Stimulated activated naive CD8-positive, alpha-beta T cell treated with anti-CD3 and anti-CD28 coated beads, Interleukin-15, Interleukin-2, amounts not matched to agents 100 U/mL and 50 U/mL, for 24 hours (primary cell): ENCODE results near the gene GRIK2.

Source experiments
- ATAC-seq: fragments of 150-1000 bp; cut with Tn5 transposase; one replicate; pipeline ENCODE4 v1.10.0; 2021
- DNase-seq: peaks from one replicate; pipeline ENCODE4 v3.0.0; 2021

GRIK2 gene

DNA sequence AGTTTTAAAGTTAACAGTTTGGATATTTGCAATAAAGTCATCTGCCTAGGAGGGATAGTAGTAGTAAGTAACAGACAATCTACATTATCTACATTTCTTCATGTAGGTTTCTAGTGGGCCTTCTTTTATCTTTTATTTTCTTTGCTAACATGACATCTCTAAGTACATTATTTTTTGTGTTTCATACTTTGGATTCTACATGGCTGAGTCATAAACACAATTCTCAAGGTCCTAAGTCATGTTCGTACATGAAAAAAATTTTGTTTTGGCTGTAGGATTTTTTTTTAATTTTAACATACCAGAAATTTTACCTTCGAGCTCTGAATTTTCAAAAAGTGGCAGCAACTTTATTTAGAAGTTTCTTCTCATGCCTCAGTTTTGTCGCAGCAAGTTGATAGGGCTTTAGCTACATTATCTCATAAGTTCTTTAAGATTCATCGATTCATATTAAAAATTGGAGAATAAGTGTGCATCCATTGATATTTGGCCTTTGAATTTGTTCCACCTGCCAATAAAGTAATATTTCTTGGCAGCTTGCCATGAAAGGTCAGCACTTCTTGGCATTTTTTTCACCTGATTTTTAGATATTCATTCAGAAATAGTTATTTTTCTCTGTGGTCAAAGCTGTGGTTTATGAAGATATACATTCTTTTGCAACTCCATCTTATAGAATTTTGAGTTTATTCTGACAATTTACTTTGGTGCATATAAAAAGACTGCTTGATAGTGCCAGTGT is 146.2 kb downstream of the GRIK2 start:
- DNase-seq (no peak), ATAC-seq (no peak)

- DNase-seq (no peak), ATAC-seq (no peak)
These were observed 148.4 kb downstream of the GRIK2 start for GRCh38 chr6:101541894-101542293.

- ATAC-seq (no peak), DNase-seq (no peak)
These were observed 150.3 kb downstream of the GRIK2 start for GRCh38 chr6:101543796-101544195.

DNA sequence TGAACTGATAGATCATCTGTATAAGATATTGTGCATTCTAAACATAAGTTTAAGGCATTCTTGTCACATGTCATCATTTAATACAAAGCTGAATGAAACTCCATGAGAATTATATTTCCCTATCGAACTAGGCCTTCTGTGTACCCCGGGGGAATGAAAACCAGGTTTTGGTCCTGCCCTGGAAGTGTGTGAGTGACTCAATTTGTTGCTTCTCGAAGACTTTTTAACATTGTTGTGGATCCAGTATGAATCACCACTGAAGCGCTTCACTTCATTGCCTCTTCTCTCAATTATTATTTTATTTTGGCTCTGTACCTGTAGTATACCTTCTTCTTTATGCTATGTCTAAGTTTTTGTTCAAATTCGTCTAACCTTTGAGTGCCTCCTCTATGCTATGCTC is 150.8 kb downstream of the GRIK2 start:
- ATAC-seq (no peak), DNase-seq (no peak)

- DNase-seq (no peak), ATAC-seq (no peak)
These were observed 151.7 kb downstream of the GRIK2 start for GRCh38 chr6:101545191-101545590.

DNA sequence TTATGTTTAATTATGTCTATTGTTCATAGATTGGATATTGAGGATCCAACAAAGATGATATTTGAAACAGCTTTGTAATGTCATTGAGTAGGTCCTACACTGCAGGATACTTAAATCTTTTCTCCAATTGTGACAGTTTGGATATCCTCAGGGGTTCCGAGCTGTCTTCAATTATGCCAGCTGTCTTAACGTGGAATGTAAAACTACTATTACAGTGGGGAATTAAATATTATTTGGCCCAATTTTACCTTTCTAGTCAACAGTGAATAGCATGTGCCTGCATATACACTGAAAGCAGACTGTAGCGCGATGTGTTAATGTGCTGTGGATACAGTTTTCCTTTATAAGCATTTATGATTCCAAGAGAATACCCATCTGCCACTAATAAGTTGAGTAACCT is 156.9 kb downstream of the GRIK2 start:
- DNase-seq (no peak), ATAC-seq (no peak)

- DNase-seq (no peak), ATAC-seq (no peak)
These were observed 160.7 kb downstream of the GRIK2 start for GRCh38 chr6:101554231-101554630.

DNA sequence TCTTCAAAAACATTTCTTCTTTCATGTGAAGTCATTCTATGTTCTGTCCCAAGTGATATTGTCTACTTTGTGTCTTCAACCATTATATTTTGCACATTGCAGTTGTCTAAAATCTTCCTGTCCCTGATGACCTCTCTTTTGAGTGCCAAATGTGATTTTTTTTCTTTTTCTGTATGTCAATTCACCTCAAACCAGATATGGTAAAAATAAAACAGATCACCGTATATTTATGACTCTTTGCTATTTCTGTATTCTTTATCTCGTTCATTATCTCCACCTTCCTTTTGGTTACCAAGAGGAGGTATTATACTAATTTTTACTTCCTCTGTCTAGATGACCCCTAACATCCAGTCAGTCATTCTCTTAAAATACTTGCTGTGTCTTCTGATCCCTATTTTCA is 165.2 kb downstream of the GRIK2 start:
- ATAC-seq = no peak
- DNase-seq = no peak

GRCh38 chr6:101572627-101573026 is 179.1 kb downstream of the GRIK2 start:
- DNase-seq = no peak

GRCh38 chr6:101577091-101577490 is 183.6 kb downstream of the GRIK2 start:
- DNase-seq (no peak), ATAC-seq (no peak)

More at GRCh38 chr6:101572627-101573026, 179.1 kb downstream of the GRIK2 start:
- no peak for ATAC-seq

GRCh38 chr6:101578306-101578705 is 184.8 kb downstream of the GRIK2 start:
- DNase-seq = no peak
- ATAC-seq = no peak

DNA sequence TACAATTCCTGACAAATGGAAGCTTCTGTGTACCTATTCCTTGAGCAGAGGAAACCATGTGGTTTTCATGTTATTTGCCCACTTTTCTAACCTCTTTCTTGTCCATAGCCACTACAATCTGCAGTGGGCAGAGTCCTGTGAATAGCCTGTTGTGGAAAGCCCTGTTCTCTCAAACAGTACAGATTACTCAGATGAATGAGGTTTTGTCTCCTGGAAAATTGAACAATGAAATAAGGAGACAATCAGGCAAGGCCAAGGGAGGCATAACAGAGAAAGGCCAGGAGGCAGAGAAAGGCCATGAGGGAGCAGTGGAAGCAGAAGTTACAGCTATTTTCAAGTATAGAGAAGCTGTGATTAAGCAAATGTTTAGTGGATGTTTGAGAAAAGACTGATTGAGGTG is 189.3 kb downstream of the GRIK2 start:
- no peak for ATAC-seq
- DNase-seq = no peak

DNA sequence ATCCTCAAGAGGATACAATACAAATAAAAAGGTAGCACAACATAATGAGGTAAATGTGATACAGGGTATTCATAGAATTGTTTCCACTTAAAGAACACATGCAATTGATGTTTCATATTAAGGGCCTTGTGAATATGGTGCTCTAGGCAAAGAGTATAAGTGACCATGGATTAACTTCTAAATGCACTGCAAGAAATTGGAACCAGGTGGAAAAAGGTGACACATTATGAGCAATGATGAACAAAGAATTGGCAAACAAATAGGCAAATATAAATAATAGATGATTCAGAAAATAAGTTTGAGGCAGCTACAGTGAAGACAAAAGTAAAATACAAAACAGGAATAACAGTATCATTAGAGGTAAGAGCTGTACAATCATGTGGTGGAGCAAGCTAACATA is 192.0 kb downstream of the GRIK2 start:
- no peak for DNase-seq
- ATAC-seq = no peak

- DNase-seq = no peak
- ATAC-seq = no peak
These were observed 194.8 kb downstream of the GRIK2 start for GRCh38 chr6:101588343-101588742.

DNA sequence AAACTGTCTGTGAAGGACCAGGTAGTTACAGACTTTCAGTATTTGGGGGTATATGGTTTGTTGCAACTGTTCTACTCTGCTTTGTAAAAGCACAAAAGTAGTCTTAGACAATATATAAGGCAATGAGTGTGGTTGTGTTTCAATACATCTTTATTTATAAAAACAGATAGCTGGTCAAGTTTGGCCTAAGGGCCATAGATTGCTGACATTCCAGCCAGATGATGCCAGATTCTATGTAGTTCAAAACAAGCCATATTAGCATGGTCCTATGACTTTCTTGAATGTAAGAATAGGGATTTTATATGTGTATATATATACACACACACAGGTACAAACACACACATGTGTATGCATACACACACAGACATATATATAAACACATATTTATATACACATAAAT is 201.8 kb downstream of the GRIK2 start:
- DNase-seq = no peak
- ATAC-seq = no peak

DNA sequence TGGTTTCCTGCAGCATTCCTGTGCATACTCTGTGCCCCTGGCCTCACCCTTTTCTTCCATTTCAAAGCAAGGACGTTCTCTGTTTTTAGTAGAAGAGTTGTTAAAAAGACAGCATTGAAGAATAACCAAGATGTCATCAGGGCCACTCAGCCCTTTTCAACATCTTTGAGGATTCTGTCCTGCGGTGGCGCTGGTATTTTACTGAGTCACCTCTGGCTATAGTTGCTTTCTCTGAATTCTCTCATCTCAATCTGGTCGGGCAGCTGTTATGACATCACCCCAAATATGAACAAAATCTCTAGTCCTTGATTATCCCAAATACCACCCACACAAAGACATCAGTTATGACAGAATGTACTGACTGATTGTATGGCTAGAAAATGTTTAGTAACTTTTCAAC is 204.2 kb downstream of the GRIK2 start:
- DNase-seq (no peak), ATAC-seq (no peak)

DNA sequence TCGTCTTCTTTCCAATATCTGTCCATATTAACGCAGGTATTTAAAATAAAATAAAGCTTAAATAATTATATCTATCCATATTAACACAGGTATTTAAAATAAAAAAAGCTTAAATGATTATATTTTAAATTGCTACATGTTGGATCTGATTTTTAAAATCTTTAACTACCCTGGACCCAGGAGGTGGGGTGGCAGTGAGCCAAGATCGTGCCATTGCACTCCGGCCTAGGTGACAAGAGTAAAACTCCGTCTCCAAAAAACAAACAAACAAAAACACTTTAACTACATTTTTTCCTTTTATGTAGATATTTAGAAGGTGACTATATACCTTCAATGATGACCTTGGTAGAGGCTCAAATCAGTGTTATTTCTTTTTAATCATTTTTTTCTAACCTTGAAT is 211.9 kb downstream of the GRIK2 start:
- no peak for ATAC-seq
- DNase-seq = no peak

- no peak for ATAC-seq
- no peak for DNase-seq
These were observed 212.4 kb downstream of the GRIK2 start for GRCh38 chr6:101605874-101606273.

DNA sequence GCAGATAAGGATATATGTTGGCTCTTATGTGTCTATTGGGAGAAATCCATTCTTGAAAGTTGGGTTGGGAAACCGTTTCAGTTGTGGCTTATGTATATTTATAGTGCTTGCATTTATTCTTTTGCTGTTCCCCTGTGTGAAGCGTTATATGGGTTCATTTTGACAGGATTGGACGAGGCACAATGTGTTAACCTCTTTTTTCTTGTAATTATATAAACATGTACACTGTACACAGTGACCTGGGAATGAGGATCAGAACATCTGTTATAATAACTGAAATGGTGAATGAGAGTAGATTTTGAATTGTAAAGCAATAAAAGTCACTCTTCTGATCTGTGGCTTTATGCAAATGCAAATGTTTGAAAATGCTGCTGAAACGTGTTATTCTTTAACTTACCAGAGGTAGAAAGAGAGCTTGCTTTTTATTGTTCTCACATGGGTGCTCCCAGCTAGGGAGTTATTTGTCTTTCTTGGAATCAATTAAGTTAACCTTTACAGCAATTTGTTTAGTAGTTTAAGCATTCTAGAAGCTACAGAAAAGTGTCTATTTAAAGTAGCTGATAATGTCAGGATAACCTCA is 213.7 kb downstream of the GRIK2 start:
- no peak for DNase-seq
- ATAC-seq = no peak

DNA sequence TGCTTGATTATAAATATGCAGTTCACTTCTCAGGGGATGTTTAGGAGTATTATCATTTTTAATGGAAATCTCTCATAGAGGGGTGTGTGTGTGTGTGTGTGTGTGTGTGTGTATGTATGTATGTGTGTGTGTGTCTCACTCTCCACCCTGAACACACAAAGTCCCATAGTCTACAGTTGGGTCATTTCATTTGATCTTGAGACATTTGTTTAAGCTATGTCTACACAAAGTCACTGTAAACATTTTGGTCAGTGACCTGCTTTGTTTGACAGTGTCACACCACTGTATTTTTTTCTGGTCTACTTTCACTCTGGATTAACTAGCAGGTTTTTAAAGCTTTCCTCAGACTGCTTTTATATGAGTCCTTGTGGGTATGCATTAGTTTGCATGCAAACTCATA is 215.2 kb downstream of the GRIK2 start:
- ATAC-seq = no peak

GRCh38 chr6:101613556-101613955 is 220.0 kb downstream of the GRIK2 start:
- DNase-seq = no peak
- no peak for ATAC-seq

More for the DNA sequence above, 215.2 kb downstream of the GRIK2 start:
- DNase-seq = no peak

DNA sequence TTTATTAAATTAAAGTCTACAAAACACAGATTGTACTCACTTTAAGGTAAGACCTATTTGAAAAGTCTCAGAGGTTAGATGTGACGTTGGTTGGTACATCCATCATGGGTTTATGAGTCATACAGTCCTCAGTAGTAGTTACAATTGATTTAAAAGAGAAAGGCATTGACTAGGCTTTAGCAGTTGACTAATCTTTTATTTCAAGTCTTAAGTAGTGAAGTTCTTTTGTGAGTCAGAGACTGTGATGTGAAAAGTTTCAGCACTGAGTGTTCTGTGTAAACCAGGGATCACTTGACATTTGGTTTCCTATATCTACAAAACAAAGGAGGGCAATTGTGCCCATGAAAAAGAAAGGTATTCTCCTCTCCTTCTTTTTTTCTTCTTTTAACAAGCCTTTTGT is 221.3 kb downstream of the GRIK2 start:
- DNase-seq (no peak), ATAC-seq (no peak)

DNA sequence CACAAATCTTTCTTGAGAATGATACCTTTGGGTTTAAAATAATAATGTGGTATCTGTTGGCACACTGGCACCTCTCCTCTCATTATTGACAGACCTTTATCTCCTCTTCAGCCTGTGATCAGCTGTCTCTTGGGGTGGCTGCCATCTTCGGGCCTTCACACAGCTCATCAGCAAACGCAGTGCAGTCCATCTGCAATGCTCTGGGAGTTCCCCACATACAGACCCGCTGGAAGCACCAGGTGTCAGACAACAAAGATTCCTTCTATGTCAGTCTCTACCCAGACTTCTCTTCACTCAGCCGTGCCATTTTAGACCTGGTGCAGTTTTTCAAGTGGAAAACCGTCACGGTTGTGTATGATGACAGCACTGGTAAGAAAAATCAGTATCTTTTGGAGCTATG is 232.8 kb downstream of the GRIK2 start:
- DNase-seq (no peak), ATAC-seq (no peak)

GRCh38 chr6:101630941-101631340 is 237.4 kb downstream of the GRIK2 start:
- DNase-seq = no peak
- no peak for ATAC-seq
